ENCODE measurements around the gene OR4F15. TPM values are rescaled to one million over a fixed set of nuclear protein-coding genes. Genes with fewer than 3 reads are reported as not detected.
"Not testable (repeated sequence)": the region's sequence is repeated elsewhere in the genome, so short reads cannot be mapped to it uniquely, and the experiment has no call there.

Gene OR4F15
- total and polyA plus RNA-seq, 2 of the 4 experiments (the other 2 are of a cell fraction): 0.36 TPM; not detected in 1

- in situ Hi-C loops (cut with MboI; ENCODE audit: low sequenced_read_pairs): not testable (repeated sequence)
These were observed 24.0 kb upstream of the OR4F15 start for GRCh38 chr15:101788001-101788400.

DNA sequence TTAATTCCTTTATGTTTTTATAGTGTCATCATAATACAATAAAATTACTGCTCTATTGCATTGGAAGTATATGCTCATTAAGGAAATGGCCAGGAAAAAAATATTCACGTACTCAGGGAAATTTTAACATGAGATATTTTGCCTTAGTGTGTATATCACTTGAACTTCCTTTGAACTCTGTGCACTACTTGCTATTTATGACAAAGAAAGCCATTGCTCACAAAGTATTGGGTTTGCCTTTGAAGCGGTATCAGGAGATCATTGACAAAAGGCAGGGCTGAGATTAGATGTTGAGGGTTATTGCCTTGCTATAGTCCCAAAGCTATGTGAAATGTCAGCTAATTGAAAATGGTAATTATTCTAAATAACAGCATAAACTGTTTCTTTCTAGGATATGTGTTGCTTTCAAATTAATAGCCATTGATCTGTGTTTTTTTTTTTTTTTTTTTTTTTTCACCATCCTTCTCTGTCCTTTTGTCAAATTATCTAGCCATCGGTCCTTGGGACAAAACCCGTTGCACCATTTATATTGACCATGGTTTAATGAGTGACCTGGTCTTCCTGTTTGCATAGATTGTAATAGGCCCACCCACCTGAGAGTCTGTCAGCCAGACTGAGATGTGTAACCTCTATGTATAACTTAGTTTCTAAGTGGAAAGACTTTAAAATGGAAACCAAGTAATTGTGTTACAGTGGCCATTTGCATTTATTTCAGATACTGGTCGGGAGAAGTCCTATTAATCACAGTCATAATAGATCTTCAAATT, 23.3 kb upstream of the OR4F15 start:
- H3K27ac ChIP-seq (ENCODE audit: insufficient read depth, low read length); H3K18ac ChIP-seq (ENCODE audit: low read depth, low read length); H3K56ac ChIP-seq (ENCODE audit: extremely low read depth, insufficient read depth, low read length); H2BK20ac ChIP-seq (ENCODE audit: low read depth, low read length); BruUV-seq (replicated peaks); ATAC-seq (ENCODE audit: low read depth); intact Hi-C loops (cut with micrococcal nuclease); H3K4ac ChIP-seq (ENCODE audit: low read depth, low read length); DNase-seq; H3K27me3 ChIP-seq (ENCODE audit: control insufficient read depth, insufficient read depth, low read length); H3K36me3 ChIP-seq (ENCODE audit: control insufficient read depth, insufficient read depth, low read length); H3K9me3 ChIP-seq (ENCODE audit: control insufficient read depth, insufficient read depth, low read length); POLR2A ChIA-PET (ENCODE audit: unreplicated experiment); H2BK120ac ChIP-seq (ENCODE audit: low read depth, low read length); H3K4me2 ChIP-seq (ENCODE audit: low read depth, low read length); H4K8ac ChIP-seq (ENCODE audit: low read depth in 2 of 2, low read length in 2 of 2); H2BK15ac ChIP-seq (ENCODE audit: low read depth, low read length); H2AK9ac ChIP-seq (replicated peaks; ENCODE audit: low read depth, low read length, poor library complexity); H4K20me1 ChIP-seq (ENCODE audit: insufficient read depth, low read length); H4K5ac ChIP-seq (ENCODE audit: low read depth, low read length); H3K4me3 ChIP-seq (ENCODE audit: insufficient read depth, low read depth, low read length); H3K4me1 ChIP-seq (ENCODE audit: control insufficient read depth, insufficient read depth, low read length); H3K14ac ChIP-seq (replicated peaks; ENCODE audit: low read depth, low read length); H3K79me1 ChIP-seq (ENCODE audit: low read depth in 1 of 2, low read length in 2 of 2); H3K23ac ChIP-seq (ENCODE audit: low read depth, low read length); H3K9ac ChIP-seq (ENCODE audit: low read depth, low read length); H3K9me1 ChIP-seq (ENCODE audit: insufficient read depth, low read length); in situ Hi-C loops (cut with MboI; ENCODE audit: low sequenced_read_pairs); H2BK5ac ChIP-seq (ENCODE audit: low read depth, low read length, poor library complexity, severe bottlenecking); H2AK5ac ChIP-seq (ENCODE audit: low read depth, low read length); H2AFZ ChIP-seq (replicated peaks; ENCODE audit: low read length, poor library complexity); dilution Hi-C loops (cut with HindIII; ENCODE audit: low sequenced_read_pairs, unreplicated experiment); H4K91ac ChIP-seq (ENCODE audit: insufficient read depth, low read depth, low read length): not testable (repeated sequence)
- CTCF ChIA-PET: interaction anchor here (0.6 kb wide), 1 partner anchor 34 kb away, joined by 8 read pairs; no protein-coding TSS in a partner anchor
- no CpG with 5 or more reads among the region's 5 CpGs for WGBS, 2 experiments (ENCODE audit: extremely low coverage in 2 of 2, insufficient read length in 1 of 2)

More at GRCh38 chr15:101788001-101788400, 24.0 kb upstream of the OR4F15 start:
- H2BK15ac ChIP-seq (ENCODE audit: low read depth, low read length); H3K4ac ChIP-seq (ENCODE audit: low read depth, low read length); DNase-seq; H4K20me1 ChIP-seq (ENCODE audit: insufficient read depth, low read length); H2BK5ac ChIP-seq (ENCODE audit: low read depth, low read length, poor library complexity, severe bottlenecking); H3K9ac ChIP-seq (ENCODE audit: low read depth, low read length); BruUV-seq (replicated peaks); H3K27ac ChIP-seq (ENCODE audit: insufficient read depth, low read length); H3K27me3 ChIP-seq (ENCODE audit: control insufficient read depth, insufficient read depth, low read length); H3K9me3 ChIP-seq (ENCODE audit: control insufficient read depth, insufficient read depth, low read length); H2BK20ac ChIP-seq (ENCODE audit: low read depth, low read length); H3K9me1 ChIP-seq (ENCODE audit: insufficient read depth, low read length); H2AK9ac ChIP-seq (replicated peaks; ENCODE audit: low read depth, low read length, poor library complexity); dilution Hi-C loops (cut with HindIII; ENCODE audit: low sequenced_read_pairs, unreplicated experiment); H3K56ac ChIP-seq (ENCODE audit: extremely low read depth, insufficient read depth, low read length); POLR2A ChIA-PET (ENCODE audit: unreplicated experiment); H2AFZ ChIP-seq (replicated peaks; ENCODE audit: low read length, poor library complexity); H3K36me3 ChIP-seq (ENCODE audit: control insufficient read depth, insufficient read depth, low read length); intact Hi-C loops (cut with micrococcal nuclease); ATAC-seq (ENCODE audit: low read depth); H2BK120ac ChIP-seq (ENCODE audit: low read depth, low read length); H3K4me2 ChIP-seq (ENCODE audit: low read depth, low read length); H4K5ac ChIP-seq (ENCODE audit: low read depth, low read length); H3K23ac ChIP-seq (ENCODE audit: low read depth, low read length); H3K79me1 ChIP-seq (ENCODE audit: low read depth in 1 of 2, low read length in 2 of 2); H3K4me1 ChIP-seq (ENCODE audit: control insufficient read depth, insufficient read depth, low read length); H3K18ac ChIP-seq (ENCODE audit: low read depth, low read length); H4K8ac ChIP-seq (ENCODE audit: low read depth in 2 of 2, low read length in 2 of 2); H2AK5ac ChIP-seq (ENCODE audit: low read depth, low read length); H3K14ac ChIP-seq (replicated peaks; ENCODE audit: low read depth, low read length); H3K4me3 ChIP-seq (ENCODE audit: insufficient read depth, low read depth, low read length); H4K91ac ChIP-seq (ENCODE audit: insufficient read depth, low read depth, low read length): not testable (repeated sequence)
- WGBS, 2 experiments (ENCODE audit: extremely low coverage in 2 of 2, insufficient read length in 1 of 2): 83% methylated on average over 1 of the region's 2 CpGs; no CpG with 5 or more reads in 1 of the 2 experiments
- CTCF ChIA-PET: interaction anchor here (0.6 kb wide), 1 partner anchor 35 kb away, joined by 8 read pairs; no protein-coding TSS in a partner anchor

Data from IMR-90 (cell line).